Caco-2 (cell line): ENCODE data around the gene UBE2O. TPM values are rescaled to one million over a fixed set of nuclear protein-coding genes. Genes with fewer than 3 reads are reported as not detected.

Experiments
- BruUV-seq: library from RNA; stranded (reverse); fragments of 400-500 nt; replicated peaks from 2 replicates; lab custom pipeline; 2021; lab: Mats Ljungman, UMichigan
- CTCF ChIA-PET: fragments of 300-600 bp; sonication (Branson Sonifier 250); formaldehyde crosslinking; loops from one replicate; lab custom pipeline; 2022; ENCODE audit warnings: antibody characterized with exemption; lab: Charles Lee
- POLR2A ChIA-PET: fragments of 300-600 bp; sonication (Branson Sonifier 250); formaldehyde crosslinking; loops from one replicate; lab custom pipeline; 2022; ENCODE audit warnings: antibody characterized with exemption; lab: Charles Lee
- DNase-seq, 2 experiments: peaks; one replicate each; pipeline versions ENCODE4 v3.0.0 to v3.0.0-alpha.2; 2020 to 2022
- H3K27me3 ChIP-seq: replicated peaks from 2 replicates; pipeline ENCODE4 v1.6.0; 2011; ENCODE audit warnings: low read length; ENCODE audit not compliant: control insufficient read depth, insufficient read depth
- H3K36me3 ChIP-seq: 2 replicates; pipeline ENCODE4 v1.5.1; 2011; ENCODE audit warnings: low read length; ENCODE audit not compliant: control insufficient read depth, insufficient read depth
- H3K4me1 ChIP-seq: fragments of 250-450 bp; sonication (Bioruptor Pico); 2 replicates; pipeline ENCODE4 v1.5.1; 2020; ENCODE audit warnings: mild to moderate bottlenecking
- H3K4me3 ChIP-seq: 2 replicates; pipeline ENCODE4 v1.5.1; 2011; ENCODE audit warnings: low read depth, mild to moderate bottlenecking, control low read depth, low read length
- H3K9me3 ChIP-seq: fragments of 250-450 bp; sonication (Bioruptor Pico); 2 replicates; pipeline ENCODE4 v1.5.1; 2020; ENCODE audit warnings: mild to moderate bottlenecking, moderate library complexity
- H3K27ac Mint-ChIP-seq: one replicate; pipeline ENCODE4 v1.8.0; 2022; ENCODE audit warnings: mixed read lengths; ENCODE audit not compliant: unreplicated experiment
- H3K27me3 Mint-ChIP-seq: one replicate; pipeline ENCODE4 v1.8.0; 2022; ENCODE audit warnings: mixed read lengths; ENCODE audit not compliant: insufficient read depth, unreplicated experiment
- H3K36me3 Mint-ChIP-seq: one replicate; pipeline ENCODE4 v1.8.0; 2022; ENCODE audit warnings: mild to moderate bottlenecking, mixed read lengths; ENCODE audit not compliant: insufficient read depth, unreplicated experiment
- H3K4me1 Mint-ChIP-seq: one replicate; pipeline ENCODE4 v1.8.0; 2022; ENCODE audit warnings: low read depth, mixed read lengths; ENCODE audit not compliant: unreplicated experiment
- H3K4me3 Mint-ChIP-seq: one replicate; pipeline ENCODE4 v1.8.0; 2022; ENCODE audit warnings: mild to moderate bottlenecking, moderate library complexity, mixed read lengths; ENCODE audit not compliant: unreplicated experiment
- H3K9me3 Mint-ChIP-seq: one replicate; pipeline ENCODE4 v1.8.0; 2022; ENCODE audit warnings: mixed read lengths; ENCODE audit not compliant: unreplicated experiment
- CTCF ChIP-seq, 2 experiments: fragments of 200-600 bp in 1 of 2; IDR thresholded peaks; 1 replicate in 1 of 2; 2 replicates in 1 of 2; pipeline versions ENCODE4 v1.5.1 to v1.8.0; 2011 to 2022; ENCODE audit warnings: antibody characterized with exemption in 1 of 2, control low read depth in 1 of 2, inconsistent platforms in 1 of 2, low read depth in 1 of 2, low read length in 1 of 2, mild to moderate bottlenecking in 1 of 2, moderate library complexity in 1 of 2; ENCODE audit not compliant: insufficient read depth in 1 of 2, severe bottlenecking in 1 of 2, unreplicated experiment in 1 of 2
- intact Hi-C: fragments of 100-400 bp; cut with micrococcal nuclease; formaldehyde crosslinking; loops from one replicate; pipeline ENCODE4 v1.10.0; 2022; ENCODE audit not compliant: unreplicated experiment
- total RNA-seq: library from RNA; stranded (reverse); gene quantifications from 2 replicates; pipeline ENCODE4 v1.2.3, GENCODE V29; 2022

The UBE2O gene
- total RNA-seq, 1 experiment from 2014 or later = 37.6 TPM

GRCh38 chr17:76422860-76423259, 30.1 kb downstream of the UBE2O start:
- Histone ChIP-seq H3K4me3 (no peak overlapping the region), H3K9me3 (no peaks in the 10 kb centered on the region), H3K27me3 (no peaks in the 10 kb centered on the region), H3K36me3 (no peaks in the 10 kb centered on the region), H3K4me1 (no peaks in the 10 kb centered on the region)
- Mint-ChIP-seq H3K9me3 (no peaks in the 10 kb centered on the region), H3K27me3 (no peaks in the 10 kb centered on the region), H3K4me1 (no peaks in the 10 kb centered on the region), H3K36me3 (peaks cover 14% of the 10 kb centered on the region), H3K27ac (no peak overlapping the region), H3K4me3 (no peak overlapping the region)
- CTCF ChIA-PET = interaction anchor here (1.0 kb wide), 1 partner anchor 36 kb away, joined by 3 read pairs; no protein-coding TSS in a partner anchor
- POLR2A ChIA-PET = no interaction called here
- DNase-seq = no peak
- TF ChIP-seq CTCF (IDR thresholded peaks at IDR 0.05; ENCODE audit: insufficient read depth in 1 of 2, low read depth in 1 of 2, low read length in 1 of 2, severe bottlenecking in 1 of 2, unreplicated experiment in 1 of 2) = no peak
- intact Hi-C loops = no loop called here
- no TSS peak for BruUV-seq

- no TSS peak for BruUV-seq
- no peaks in the 10 kb centered on the region for H3K27me3 ChIP-seq
- H3K4me3 ChIP-seq = no peak overlapping the region
- intact Hi-C loops = no loop called here
- CTCF ChIA-PET = no interaction called here
- no peaks in the 10 kb centered on the region for H3K9me3 Mint-ChIP-seq
- no peaks in the 10 kb centered on the region for H3K4me1 Mint-ChIP-seq
- no peaks in the 10 kb centered on the region for H3K27me3 Mint-ChIP-seq
- H3K27ac Mint-ChIP-seq = no peak overlapping the region
- no peak overlapping the region for H3K4me3 Mint-ChIP-seq
- POLR2A ChIA-PET = no interaction called here
- no peak for DNase-seq
- TF ChIP-seq CTCF (IDR thresholded peaks at IDR 0.05; ENCODE audit: insufficient read depth in 1 of 2, low read depth in 1 of 2, low read length in 1 of 2, severe bottlenecking in 1 of 2, unreplicated experiment in 1 of 2) = no peak
- H3K36me3 Mint-ChIP-seq = peaks cover 14% of the 10 kb centered on the region
- no peaks in the 10 kb centered on the region for H3K9me3 ChIP-seq
- no peaks in the 10 kb centered on the region for H3K4me1 ChIP-seq
- H3K36me3 ChIP-seq = no peaks in the 10 kb centered on the region; the same call in 1 of the 2 replicates
Measured at GRCh38 chr17:76422406-76422805, 30.5 kb downstream of the UBE2O start.

- H3K27me3 ChIP-seq = no peaks in the 10 kb centered on the region
- H3K36me3 Mint-ChIP-seq = peaks cover 14% of the 10 kb centered on the region
- H3K4me3 ChIP-seq = no peak overlapping the region
- BruUV-seq = no TSS peak
- no peak for DNase-seq
- peaks cover 1% of the 10 kb centered on the region; the same call in 1 of the 2 replicates for H3K36me3 ChIP-seq
- H3K9me3 Mint-ChIP-seq = no peaks in the 10 kb centered on the region
- no peaks in the 10 kb centered on the region for H3K9me3 ChIP-seq
- no peaks in the 10 kb centered on the region for H3K4me1 ChIP-seq
- no peak overlapping the region for H3K27ac Mint-ChIP-seq
- H3K4me1 Mint-ChIP-seq = no peaks in the 10 kb centered on the region
- ChIA-PET POLR2A (no interaction called here), CTCF (no interaction called here)
- no peaks in the 10 kb centered on the region for H3K27me3 Mint-ChIP-seq
- no peak overlapping the region for H3K4me3 Mint-ChIP-seq
- no peak for TF ChIP-seq CTCF (IDR thresholded peaks at IDR 0.05; ENCODE audit: insufficient read depth in 1 of 2, low read depth in 1 of 2, low read length in 1 of 2, severe bottlenecking in 1 of 2, unreplicated experiment in 1 of 2)
- intact Hi-C loops = no loop called here
Measured at GRCh38 chr17:76421044-76421407, 31.9 kb downstream of the UBE2O start.
